ENCODE data around the gene PAMR1.

Gene PAMR1

DNA sequence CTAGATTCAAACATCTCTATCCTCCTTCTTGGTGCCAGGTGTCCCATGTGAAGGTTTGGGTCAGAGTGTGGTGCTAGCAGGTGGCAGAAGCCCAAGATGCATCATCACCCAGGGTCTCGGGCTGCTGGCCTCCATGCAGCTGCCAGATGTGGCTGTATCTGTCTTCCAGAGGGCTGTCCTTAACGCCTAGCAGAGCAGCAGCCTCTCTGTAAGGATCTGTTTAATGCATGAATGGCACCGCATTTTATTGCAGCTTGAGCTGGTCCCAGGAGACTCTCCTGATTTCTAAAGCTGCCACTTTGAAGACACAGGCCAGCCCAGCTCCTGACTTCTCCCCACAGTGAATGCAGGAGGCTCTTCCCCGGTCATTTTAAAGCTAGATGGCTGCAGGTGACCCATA lies 132.3 kb downstream of the PAMR1 start:
- DNase-seq, result no peak

DNA sequence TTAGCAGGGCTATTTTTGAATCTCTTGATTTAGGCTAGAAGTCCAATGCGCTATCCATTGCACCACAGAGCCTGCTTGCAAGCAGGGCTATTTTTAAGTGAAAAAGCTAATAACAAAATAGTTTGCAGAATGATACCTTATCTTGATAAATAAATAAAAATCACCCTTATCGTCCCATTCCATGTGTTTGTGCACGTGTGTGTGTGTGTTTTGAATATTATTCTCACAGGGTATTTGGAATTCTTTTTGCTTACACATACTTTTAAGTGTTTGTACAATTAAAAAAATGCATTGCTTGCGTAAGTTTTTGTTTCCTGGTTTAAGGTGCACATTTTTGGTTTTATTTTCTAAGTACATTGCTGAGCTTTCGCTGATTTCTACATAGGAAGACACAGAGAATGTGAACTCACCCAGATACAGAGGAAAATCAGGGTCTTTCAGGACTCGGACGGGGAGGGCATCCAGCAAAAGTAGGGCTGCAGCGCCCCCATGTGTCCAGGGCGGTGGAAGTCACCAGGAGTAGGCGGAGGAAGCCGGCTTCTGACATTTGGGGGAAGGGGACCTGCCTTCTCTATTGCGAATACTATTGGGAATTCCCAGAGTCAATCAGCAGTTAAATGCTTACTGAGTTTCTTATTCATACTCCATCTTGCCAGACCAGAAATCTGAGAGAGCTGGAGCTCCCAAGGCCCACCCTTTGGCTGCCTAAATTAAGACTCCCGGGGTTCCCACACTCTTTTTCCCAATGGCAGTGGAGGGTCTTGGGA lies 133.3 kb downstream of the PAMR1 start:
- DNase-seq, result peak; percentile 80

- DNase-seq, result no peak
These were observed 134.4 kb downstream of the PAMR1 start for GRCh38 chr11:35390737-35391682.

- DNase-seq, result no peak
These were observed 135.4 kb downstream of the PAMR1 start for GRCh38 chr11:35389897-35390465.

DNA sequence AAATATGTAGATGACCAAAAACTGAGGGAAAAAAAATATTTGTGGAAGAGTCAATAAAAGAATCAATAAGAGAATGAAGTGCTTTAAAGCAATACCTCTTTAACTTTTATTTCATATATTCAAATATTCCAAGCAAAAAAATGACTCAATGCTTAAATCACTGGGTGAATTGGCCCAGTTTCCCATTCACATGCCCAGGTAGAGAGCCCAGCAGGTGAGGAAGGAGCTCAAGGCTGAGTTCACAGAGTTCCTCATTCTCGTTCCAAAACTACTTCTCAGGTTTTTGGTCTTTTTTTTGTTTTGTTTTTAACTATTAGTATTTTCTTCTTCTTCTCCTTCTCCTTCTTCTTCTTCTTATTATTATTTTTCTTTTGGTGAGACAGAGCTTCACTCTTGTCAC lies 136.3 kb downstream of the PAMR1 start:
- DNase-seq, result no peak

GRCh38 chr11:35388061-35388460 lies 137.4 kb downstream of the PAMR1 start:
- no peak for DNase-seq

- peak; percentile 33 for DNase-seq
These were observed 138.1 kb downstream of the PAMR1 start for GRCh38 chr11:35387111-35387982.

GRCh38 chr11:35383953-35384352 lies 141.5 kb downstream of the PAMR1 start:
- no peak for DNase-seq

All from CD4-positive, alpha-beta T cell treated with Interleukin-12 subunit alpha and Interleukin-12 subunit beta, for 1 hour (primary cell).